HK-2 (cell line): ENCODE results near the gene CRYBG3.

Source experiments
- DNase-seq: peaks from one replicate; pipeline ENCODE4 v3.0.0-alpha.2; 2018; ENCODE audit not compliant: unreplicated experiment

The CRYBG3 gene

DNA sequence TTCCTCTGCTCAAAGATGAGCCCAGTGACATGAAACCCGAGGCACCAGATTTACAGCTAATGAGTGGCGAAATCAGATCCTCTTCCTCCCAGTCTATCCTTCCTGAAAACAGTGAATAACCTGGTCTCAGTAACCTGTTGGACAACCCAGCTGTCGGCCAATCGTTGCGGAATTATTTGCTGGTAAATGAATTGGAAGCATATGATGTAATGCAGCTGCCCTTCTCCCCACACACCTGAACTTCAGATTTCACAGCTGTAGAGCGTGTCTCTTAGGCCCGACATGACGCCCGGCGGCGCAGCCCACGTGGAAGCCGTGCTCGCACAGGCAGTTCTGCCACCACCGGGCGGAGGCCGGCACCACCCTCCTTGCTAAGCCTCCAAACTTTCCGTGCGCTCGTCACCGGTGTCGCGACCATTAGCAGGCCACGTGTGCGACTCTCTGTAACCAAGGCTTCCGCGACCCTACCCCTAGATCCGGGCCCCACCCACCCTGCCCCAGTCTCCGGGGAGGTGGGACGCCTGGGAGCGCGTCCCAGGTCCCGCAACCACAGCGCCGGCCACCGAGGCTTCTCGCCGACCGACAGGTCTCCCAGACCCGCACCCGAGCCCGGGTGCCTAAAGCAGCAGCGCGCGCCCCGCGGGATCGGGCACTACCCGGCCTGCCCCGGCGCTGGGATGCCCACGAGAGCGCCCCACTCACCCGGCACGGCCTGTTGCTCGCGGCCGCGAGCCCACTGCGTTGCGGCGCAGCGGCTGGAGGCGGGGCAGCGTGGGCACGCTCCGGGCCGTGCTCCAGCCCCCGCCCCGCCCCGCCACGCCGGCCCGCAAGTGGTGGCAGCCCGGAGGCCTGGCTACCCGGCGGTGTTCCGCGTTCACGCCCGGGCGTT is 150.1 kb downstream of the CRYBG3 start, which contains the start of gene RIOX2:
RIOX2 (minus strand) TSS at position 753 of the 889 bp plus-strand sequence. CDS start 4,838 bp downstream, outside the sequence.
- DNase-seq, result peak; percentile 78

DNA sequence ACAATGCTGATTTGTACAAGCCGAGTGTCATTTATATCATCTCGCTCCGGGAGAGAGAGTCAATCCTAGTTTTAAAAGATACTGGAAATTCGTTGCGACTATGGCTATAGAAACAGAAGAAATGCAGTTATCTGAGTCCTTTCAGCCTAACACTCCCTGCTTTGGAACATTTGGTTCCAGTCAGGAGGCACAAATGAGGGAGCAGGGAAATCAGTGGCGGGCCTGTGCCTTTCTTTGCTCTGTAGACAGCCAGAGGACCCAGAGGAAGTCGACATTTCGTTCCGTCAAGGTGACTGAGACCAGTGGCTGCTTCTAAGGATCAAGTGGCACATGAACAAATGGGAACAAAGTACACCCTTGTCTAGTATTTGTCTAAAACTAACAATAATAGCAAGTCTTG is 151.2 kb downstream of the CRYBG3 start:
- DNase-seq, result no peak

DNA sequence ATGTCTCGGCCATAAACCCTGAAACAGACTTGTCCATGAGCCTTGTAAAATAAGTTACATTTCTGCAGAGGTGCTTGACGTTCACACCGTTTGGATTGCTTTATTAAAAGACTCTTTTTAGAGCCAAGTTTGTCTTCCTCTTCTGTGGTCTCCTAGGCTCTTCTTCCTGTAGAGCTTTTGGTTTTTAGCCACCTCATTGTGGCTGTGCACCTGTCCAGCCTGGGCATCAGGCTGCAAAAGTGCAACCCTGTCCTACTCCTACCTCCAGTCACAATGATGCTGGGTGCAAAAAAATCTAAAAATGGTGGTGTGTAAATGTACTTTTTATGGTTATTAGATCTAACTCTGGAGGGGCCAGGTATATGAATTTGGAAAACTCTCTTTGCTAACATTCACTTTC is 153.2 kb downstream of the CRYBG3 start:
- no peak for DNase-seq

DNA sequence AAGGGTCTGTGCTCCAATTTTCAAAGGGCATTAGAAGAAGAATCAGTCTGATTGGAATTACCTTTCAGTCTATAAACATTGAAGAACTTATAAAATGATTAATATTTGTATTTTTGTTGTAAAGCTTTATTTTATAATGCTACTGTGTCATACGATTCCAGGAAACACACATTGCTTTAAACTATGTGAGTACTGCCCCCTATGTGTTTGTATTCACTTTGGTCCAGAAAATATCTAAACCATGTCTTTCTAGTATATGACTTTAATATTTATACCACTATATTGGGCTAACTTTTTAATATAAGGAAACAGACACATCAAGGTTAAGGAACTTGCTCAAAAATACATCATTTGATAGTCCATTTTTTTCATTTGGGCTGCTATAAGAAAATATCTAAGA is 153.7 kb downstream of the CRYBG3 start:
- no peak for DNase-seq

DNA sequence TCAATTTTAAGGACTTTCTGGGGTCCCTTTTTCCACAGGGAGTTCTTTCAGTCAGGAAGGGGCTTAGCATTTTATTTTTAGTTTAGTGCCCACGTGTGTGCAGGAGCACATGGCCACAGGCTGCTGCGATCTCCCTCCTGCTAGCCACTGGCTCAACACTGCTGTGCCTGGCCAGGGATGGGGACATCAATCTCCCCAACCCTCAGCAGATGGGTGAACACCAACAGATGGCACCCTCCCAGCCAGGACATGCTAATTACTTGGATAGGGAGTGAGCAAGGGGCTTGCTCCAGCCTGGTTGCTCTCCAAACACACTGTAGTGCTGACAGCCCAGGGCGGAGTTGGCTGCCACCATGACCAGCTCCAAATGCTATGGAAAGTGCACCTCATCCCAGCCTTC is 157.8 kb downstream of the CRYBG3 start:
- DNase-seq, result no peak

DNA sequence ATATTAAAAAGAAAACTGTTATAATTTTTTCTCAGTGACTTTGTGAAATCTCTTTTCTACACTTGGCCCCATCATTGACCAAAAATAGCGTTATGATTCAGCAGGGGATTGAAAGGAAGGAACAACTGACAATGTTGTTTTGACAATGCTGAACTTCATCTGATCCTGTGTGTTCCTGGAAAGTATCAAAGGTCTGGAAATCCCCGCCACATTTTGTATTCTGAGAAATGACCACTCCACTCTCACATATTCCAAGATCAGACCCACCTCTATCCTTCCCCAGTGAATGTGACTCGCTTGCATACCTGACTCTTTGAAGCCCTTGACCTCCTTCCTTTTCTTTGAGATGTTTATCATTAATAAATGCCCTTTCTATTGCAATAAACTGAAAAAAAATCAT is 160.1 kb downstream of the CRYBG3 start:
- no peak for DNase-seq

DNA sequence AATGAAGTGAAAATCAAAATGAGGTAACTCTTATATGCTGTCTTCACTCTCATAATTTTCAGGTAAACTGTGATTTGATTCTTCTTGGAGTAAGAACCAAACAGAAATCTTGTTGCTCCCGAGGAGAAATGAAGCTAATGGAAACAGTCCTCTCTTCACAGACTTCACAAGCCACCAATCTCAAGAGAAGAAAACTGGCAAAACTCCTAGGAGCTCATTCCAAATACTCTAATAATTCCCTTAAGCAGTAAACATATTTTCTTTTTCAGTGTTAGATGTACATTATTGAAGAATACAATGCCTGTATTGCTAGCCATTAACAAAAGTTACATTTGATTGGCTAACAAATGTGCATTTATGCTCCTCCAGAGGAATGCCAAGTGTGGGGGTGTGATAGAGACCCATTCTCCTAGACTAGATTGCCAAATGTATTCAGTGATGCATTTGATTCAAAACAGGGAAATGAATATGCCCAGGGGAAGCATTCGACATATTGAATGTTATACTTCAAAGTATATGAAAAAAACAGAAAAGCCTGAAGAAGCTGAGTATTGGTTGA is 162.2 kb downstream of the CRYBG3 start:
- DNase-seq, result no peak

DNA sequence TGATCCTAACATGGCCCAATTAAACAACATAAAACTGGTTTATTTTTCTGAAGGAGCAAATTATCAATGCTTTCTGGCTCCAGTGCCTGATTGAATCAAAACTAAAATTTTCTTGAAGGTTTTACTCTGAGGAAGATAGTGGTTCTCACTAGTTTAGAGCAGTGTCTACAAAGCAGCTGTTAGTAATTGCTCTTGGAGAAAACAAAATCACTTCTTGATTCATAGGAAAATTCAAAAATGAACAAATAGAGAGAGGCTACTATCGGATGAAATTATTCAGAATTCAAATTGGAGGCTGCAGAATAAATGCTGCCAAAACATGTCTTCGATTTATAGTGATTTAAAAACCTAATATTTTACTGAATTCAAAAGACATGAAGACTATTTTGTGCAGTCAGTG is 165.5 kb downstream of the CRYBG3 start:
- no peak for DNase-seq

DNA sequence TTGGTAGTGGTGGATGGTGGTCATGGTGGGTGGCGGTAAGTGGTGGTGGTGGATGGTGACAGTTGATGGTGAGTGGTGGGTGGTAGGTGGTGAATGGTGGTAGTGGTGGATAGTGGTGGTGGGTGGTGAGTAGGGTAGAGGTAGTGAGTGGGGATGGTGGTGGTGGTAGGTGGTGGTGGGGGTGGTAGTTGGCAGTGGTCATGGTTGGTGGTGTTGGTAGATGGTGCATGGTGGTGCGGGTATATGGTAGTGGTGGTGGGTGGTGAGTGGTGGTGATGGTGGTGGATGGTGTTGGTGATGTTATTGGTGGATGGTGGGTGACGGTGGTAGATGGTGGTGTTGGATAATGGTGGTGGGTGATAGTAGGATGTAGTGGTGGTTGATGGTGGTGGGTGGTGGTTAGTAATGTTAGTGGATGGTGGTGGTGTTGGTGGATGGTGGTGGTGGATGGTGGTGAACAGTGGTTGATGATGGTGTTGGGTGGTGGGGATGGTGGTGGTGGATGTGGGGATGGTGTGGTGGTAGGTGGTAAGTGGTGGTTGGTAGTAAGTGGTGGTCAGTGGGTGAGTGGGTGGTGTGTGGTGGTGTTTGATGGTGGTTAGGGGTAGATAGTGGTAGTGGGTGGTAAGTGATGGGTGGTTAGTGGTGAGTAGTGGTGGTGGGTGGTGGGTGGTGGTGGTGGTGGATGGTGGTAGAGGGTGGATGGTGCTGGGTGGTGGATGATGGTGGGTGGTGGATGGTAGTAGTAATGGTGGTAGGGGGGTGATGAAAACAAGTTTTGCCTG is 167.2 kb downstream of the CRYBG3 start:
- no peak for DNase-seq

DNA sequence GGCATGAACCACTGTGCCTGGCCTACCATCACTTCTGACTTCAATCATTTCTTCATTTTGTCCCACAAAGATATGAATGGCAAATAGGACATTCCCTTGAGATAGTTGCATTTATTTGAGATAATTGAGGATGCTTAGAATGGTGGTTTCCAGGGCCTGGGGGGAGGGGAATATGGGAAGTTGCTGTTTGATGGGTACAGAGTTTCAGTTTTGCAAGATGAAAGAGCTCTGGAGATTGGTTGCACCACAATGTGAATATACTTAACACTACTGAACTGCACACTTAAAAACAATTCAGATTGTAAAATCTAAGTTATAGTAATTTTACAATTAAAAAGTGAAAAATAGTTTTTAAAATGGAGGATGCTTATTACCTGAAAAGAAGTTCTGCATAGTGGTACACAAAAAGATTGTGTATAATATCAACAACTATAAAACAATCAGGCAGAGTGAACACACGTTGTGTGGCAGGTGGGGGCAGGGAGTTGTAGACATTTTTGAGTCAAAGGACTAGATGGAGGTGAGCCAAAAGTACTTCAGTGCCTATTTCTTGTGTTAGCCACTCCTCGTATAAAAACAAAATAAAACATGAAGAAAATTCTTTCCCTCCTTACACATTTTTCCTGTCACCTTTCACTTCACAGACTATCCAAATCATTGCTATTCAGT is 168.9 kb downstream of the CRYBG3 start:
- DNase-seq, result no peak

DNA sequence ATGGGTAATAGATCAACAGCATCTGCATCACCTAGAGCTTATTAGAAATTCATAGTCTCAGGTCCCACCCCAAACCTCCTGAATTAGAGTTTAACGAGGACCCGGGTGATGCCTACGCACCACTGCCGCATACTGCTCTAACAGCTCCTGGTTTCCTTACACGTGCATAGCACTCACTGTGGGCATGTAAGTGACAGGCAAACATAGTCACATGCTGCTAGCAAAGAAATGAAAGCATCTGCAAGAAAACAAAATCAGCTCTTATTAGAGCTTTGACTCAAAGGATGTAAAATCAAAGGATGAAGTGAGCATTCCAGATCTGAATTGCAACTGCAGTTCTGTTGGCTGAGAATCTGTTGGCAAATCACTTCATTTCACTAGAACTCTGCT is 169.5 kb downstream of the CRYBG3 start:
- no peak for DNase-seq

DNA sequence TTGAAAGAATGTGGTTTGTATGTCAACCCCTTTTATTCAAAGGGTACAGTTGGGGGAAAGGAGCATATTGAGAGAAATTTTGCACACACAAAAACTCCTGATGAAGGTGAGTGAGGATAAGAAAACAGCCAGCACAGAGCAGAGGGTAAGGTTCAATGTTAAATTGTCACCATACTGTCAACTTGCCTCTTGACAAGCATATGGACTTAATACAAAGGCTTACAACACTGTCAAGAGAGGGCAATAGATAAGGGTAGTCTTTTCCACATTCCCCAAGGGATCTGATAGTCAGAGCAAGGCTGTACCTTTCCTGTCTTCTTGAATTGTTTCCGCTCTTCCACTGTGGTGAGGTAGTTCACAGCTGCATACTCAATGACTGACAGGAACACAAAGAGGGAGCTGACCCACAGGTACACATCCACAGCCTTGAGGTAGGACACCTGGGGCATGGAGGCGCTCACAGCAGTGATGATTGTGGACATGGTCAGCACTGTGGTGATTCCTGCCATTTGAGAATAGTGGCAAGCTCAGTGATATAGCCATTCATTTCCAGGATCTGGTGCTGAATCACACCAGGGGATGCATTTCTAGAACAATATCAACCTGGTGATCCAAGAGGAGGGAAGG is 170.8 kb downstream of the CRYBG3 start:
- DNase-seq, result no peak

DNA sequence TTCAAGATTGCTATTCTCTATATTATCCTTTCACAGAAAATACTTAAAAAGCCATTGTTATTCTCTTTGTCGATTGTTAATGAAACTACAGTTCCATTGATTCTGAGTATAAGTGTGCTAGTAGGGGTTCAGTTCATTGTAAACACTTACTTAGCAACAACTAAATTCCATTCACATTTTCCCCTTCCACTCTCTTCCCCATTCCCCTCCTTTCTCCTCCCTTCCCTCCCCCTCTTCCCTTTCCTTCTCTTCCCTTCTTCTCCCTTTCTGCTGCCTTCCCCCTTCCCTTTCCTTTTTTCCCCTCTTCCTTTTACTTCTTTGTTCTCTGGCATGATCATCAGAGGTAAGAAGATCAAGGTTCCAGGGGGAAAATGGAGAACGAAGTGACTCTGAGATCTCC is 171.7 kb downstream of the CRYBG3 start:
- no peak for DNase-seq

DNA sequence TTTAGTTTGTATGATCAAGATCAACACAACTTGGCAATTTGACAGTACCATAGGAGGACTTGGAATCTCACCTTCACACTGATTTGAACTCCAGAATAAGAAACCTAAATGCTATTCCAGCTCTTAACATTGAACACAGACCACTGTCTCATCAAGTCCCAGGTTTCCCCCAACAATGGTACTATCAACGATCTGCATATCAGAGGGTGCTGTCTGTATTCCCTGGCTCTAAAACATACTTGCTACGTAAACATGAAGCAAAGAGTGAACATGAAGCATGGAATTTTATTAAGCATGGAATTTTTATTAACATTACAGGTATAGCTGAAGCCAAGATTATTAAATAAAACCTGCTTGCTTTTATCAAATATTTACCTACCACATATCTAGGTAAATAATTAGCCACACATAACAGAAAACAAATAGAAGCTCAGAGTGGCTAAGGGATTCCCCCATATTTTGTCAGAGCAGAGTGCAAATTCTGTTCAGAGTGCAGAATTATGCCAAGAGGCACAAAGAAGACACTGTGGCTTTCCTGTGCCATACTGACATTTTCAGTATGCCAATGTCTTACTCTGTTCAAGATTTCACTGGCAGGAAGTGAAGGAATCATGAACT is 172.6 kb downstream of the CRYBG3 start:
- DNase-seq, result no peak
